Measurements from ENCODE around the gene HTR1D.
"Not testable (repeated sequence)": the region's sequence is repeated elsewhere in the genome, so short reads cannot be mapped to it uniquely, and the experiment has no call there.

HTR1D gene, protein sequence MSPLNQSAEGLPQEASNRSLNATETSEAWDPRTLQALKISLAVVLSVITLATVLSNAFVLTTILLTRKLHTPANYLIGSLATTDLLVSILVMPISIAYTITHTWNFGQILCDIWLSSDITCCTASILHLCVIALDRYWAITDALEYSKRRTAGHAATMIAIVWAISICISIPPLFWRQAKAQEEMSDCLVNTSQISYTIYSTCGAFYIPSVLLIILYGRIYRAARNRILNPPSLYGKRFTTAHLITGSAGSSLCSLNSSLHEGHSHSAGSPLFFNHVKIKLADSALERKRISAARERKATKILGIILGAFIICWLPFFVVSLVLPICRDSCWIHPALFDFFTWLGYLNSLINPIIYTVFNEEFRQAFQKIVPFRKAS

DNA sequence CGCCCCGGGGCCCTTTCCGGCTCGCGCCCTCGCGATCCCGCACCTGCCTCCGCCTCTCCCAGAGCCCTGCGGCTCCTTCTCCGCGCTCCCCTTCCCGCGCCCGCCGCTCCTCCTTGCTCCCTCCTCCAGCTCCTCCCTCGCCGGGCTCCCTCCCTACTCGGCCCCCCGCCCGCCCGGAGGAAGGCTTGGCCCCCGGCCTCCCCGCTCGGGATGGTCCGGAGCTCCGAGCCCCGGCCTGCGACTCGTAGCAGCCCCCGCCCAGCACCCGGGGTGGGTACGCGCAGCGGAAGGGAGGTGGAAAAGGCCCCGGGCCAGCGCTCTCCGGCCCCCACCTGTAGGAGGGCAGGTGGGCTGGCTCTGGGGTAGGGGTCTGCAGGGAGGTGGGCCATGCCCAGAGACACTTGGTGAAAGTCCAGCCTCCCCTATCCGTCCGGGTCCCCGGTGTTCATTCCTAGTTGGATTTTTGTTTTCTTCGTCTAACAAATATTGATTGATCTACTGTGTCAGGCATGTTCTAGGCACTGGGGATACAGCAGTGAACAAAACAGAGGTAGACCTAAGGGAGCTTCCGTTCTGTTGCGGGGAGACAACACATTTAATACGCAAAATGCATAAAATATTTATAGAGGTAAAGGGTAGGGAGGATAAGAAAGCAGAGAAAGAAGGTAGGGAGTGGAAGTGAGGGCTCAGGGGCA is at the start of gene HTR1D:
Gene HTR1D (minus strand): TSS at position 82 of the 695 bp plus-strand sequence. CDS start 23,283 bp downstream, outside the sequence.
- DNase-seq, result peak; percentile 20
- ATAC-seq, result peak; percentile 30

DNA sequence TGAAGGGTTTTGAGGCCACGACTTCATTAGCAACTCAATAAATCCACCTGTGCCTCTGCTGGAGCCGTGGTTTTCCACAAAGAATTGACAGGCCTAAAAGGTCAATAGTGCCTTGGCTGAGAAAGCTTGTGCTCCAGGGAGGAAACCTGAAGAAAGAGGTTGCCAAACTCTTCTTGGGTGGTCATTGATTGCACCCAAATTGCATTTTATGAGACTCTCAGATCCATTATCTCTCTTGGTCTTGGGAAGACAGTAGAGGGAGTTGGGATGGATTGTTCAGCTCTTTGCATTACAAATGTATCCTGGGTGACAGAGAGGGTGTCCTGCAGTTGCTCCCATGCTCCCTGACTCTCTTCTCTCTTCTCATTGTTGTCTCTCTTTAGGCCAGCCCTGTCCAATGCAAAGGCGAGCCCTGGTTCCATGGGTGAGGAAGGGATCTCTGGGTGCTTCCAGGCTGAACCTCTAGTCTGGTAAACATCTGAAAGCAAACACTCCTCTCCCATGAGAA is 46.1 kb upstream of the HTR1D start:
- no peak for ATAC-seq
- no peak for DNase-seq

DNA sequence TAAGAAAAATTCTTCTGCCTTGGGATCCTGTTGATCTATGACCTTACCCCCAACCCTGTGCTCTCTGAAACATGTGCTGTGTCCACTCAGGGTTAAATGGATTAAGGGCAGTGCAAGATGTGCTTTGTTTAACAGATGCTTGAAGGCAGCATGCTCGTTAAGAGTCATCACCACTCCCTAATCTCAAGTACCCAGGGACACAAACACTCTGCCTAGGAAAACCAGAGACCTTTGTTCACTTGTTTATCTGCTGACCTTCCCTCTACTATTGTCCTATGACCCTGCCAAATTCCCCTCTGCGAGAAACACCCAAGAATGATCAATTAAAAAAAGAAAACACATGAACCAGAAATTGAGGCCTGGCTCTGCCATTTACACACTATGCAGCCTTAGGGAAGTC is 40.8 kb upstream of the HTR1D start:
- not testable (repeated sequence) for DNase-seq, ATAC-seq

DNA sequence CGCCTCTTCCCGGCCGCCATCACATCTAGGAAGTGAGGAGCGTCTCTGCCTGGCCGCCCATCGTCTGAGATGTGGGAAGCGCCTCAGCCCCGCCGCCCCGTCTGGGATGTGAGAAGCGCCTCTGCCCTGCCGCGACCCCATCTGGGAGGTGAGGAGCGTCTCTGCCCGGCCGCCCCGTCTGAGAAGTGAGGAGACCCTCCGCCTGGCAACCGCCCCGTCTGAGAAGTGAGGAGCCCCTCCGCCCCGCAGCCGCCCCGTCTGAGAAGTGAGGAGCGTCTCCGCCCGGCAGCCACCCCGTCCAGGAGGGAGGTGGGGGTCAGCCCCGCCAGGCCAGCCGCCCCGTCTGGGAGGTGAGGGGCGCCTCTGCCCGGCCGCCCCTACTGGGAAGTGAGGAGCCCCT is 40.1 kb upstream of the HTR1D start:
- not testable (repeated sequence) for ATAC-seq, DNase-seq

DNA sequence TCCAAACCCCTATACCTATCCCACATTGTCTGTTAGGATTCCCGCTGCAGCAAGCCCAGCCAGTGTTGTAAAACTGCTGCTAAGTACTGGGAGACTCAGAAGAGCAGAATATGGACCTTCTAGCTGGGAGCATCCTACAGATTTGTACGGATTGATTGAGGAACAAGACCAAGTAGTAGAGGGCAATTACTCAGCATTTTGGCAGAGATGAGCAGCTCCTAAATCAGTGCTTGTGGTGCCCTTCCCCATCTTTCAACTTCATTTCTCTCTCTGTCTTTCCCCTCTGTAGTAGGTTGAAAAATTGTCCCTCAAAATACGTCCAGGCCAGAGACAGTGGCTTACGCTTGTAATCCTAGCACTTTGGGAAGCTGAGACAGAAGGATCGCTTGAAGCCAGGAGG is 37.3 kb upstream of the HTR1D start:
- no peak for ATAC-seq
- no peak for DNase-seq

DNA sequence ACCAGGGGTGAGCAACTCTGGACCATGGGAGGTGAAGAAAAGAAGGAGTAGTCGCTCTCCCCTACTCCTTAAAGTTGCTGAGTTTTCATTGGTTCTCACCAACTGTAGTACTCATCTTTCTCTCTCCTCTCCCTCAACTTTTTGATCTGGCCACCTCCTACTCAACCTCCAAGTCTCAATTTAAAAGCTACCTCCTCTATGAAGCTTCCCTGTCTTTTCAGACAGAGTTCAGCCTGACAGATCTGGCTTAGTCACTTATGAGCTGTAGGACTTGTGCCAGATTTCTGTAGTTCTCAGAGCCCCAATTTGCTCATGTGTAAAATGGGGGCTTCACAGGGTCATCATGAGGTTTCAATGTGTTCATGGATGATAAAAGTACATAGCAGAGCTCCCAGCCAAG is 34.5 kb upstream of the HTR1D start:
- DNase-seq, result no peak
- no peak for ATAC-seq

DNA sequence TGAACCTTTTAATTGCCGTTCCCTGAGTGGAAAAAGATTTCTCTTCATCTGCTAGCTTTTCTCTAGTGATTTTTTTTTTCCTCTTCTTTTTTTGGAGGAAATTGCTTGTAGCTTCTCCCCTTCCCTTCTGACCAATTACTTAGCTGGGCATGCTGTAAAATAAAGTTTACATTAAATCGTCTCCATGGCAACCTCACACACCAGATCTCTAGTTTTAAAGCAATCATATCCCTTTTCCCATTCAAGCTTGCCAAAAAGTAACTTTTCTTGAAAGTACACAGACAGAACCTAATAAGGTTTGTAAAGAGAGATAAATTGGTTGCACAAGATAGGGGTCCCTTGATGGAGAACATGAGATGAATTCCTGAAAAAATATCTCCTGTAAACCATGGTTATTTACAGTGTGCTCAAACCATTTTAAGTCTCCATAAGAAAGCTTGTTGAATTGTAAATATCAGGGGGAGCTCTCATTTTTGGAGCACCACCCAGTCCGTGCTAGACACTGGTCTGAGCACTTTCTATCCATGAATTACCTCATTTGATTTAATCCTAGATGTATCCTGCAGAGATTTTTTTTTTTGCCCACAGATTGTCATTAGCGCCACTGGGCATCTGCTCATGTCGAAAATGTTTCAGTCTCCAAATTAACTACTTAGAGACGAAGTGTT is 32.6 kb upstream of the HTR1D start:
- DNase-seq (no peak), ATAC-seq (no peak)

DNA sequence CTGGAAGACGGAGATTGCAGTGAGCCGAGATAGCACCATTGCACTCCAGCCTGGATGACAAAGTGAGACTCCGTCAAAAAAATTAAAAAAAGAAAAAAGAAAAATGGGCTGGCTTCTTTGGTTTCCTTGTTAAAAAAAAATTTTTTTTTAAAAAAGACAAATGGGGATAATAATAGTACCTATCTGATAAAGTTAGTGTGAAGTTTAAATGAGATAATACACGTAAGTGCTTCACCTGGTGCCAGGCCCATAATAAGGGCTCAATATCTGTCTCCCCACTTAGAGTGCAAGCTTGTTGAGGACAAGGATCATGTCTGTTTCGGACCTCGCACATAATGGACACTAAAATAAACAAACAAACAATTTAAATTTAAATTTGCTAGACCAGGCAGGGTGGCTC is 30.0 kb upstream of the HTR1D start:
- ATAC-seq (no peak), DNase-seq (no peak)

DNA sequence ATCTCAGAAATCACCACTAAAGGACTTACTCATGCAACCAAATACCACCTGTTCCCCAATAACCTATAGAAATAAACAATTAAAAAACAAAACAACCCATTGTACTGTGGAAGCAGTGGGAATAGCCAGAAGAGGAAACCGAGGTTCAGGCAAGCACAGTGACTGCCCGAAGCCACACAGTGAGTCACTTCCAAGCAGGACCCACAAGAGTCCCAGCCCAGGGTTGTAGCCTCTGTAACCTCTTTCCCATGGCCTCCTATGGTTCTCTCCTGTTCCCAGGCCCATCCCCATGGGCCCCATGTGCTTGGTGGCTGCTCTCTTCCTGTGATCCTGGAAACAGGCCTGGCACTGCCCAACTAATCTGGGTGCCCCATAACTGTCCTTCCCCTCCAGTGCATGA is 29.0 kb upstream of the HTR1D start:
- ATAC-seq (no peak), DNase-seq (no peak)

DNA sequence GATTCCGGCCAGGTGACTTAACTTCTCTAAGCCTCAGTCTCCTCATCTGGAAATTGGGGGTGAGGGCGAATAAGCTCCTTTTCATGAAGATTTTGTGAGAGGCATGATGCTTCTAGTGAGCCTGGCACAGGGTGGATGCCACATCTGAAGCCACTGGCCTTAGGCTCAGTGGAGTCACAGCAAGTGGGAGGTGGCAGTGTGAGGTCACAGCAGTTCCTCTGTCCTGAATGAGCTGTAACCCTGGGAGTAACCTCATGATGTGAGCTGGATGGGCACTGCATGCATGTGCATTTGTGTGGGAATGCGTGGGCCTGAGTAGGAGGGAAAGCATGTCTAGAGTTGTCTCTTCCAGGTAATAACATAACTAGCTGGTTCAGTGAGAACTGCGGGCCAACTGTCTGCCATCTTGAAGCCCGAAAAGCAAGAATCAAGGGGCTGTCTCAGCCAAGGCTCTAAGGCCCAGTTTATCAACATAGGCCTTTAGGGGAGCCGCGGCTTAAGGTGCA is 27.0 kb upstream of the HTR1D start:
- DNase-seq (no peak), ATAC-seq (no peak)

DNA sequence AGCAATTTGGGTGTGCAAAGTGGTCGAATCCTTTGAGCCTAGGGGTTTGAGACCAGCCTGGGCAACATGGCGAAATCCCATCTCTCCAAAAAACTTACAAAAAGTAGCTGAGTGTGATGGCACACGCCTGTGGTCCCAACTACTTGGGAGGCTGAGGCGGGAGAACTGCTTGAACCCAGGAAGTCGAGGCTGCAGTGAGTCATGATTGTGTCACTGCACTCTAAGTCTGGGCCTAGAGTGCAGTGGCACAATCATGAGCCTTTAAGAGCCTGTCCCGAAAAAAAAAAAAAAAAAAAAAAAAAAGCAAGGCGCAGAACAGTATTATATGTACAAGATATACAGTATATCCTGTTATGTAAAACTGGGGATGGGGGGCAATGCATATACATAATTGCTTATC is 25.1 kb upstream of the HTR1D start:
- DNase-seq, result no peak
- no peak for ATAC-seq

DNA sequence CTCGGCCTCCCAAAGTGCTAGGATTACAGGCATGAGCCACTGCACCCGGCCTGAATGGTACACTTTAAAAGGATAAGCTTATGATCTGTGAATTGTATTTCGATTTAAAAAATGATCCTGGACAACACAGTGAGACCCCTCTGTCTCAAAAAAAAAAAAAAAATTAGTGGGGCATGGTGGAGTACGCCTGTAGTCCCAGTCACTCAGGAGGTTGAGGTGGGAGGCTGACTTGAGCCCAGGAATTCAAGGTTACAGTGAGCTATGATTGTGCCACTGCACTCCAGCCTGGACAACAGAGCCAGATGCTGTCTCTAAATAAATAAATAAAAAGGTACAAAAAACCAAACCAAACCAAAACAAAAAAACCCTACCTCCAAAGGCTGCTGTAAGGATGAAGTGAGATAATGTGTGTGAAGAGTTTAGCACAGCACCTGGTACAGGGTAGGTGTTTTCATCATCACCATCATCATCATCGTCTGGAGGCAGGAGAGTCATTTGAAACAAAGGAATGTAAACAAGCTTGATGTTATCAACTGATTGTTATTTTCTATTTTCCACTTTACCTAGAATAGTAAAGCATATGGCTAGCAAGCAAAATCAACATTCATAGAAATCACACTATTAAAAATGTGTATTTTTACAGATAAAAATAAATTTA is 22.5 kb upstream of the HTR1D start:
- ATAC-seq, result no peak
- no peak for DNase-seq

DNA sequence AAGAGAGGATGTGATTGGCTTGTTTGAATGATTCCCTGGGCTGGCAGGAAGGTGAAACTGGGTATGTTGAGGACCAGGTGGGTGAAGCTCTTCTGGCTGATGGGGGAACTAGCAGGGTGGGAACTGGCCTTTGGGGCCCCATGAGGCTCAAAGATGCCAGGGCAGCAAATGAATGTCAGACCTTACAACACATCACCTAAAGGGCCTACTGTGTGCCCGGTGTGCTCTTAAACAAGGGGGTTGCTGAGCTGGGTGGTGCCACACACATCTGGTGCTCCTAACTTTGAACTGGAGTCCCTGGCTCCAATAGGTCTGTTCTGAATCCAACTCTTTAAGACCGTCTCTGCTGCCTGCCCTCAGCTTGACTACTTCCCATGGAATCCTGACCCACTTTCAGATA is 21.3 kb upstream of the HTR1D start:
- ATAC-seq (no peak), DNase-seq (no peak)

DNA sequence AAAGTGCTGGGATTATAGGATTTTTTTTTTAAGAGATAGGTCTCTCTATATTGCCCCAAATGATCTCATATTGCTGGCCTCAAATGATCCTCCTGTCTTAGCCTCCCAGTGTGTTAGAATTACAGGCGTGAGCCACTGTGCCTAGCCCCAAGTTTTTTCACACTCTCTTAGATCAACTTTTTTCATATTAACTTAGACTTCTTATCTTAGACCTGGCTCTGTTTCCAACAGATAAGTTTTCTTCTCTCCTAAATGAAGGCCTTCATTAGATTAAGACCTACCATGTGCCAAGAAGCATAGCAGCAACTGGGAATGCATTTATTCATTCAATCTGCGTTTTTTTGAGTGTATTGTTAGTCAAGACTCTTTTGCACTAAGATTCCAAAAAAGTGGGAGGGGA is 20.2 kb upstream of the HTR1D start:
- no peak for DNase-seq
- ATAC-seq, result no peak

DNA sequence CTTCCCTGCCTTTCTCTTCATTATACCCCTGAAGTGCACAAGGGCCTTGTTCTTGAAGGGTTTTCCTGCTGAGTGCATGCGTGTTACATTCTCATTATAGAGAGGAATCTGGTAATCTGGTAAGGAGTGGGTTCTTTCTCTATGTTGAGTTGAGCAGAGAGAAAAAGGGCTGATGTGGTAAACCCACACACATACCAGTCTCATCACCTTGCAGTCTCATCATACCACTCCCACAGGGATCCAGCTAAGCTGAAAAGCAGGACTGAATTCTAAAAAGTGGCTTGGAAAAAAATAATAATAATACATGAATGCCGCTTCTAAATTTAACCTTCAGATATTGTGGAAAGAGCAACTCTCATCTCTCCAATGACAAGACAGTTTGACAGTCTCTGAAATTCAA is 10.5 kb upstream of the HTR1D start:
- DNase-seq, result no peak

DNA sequence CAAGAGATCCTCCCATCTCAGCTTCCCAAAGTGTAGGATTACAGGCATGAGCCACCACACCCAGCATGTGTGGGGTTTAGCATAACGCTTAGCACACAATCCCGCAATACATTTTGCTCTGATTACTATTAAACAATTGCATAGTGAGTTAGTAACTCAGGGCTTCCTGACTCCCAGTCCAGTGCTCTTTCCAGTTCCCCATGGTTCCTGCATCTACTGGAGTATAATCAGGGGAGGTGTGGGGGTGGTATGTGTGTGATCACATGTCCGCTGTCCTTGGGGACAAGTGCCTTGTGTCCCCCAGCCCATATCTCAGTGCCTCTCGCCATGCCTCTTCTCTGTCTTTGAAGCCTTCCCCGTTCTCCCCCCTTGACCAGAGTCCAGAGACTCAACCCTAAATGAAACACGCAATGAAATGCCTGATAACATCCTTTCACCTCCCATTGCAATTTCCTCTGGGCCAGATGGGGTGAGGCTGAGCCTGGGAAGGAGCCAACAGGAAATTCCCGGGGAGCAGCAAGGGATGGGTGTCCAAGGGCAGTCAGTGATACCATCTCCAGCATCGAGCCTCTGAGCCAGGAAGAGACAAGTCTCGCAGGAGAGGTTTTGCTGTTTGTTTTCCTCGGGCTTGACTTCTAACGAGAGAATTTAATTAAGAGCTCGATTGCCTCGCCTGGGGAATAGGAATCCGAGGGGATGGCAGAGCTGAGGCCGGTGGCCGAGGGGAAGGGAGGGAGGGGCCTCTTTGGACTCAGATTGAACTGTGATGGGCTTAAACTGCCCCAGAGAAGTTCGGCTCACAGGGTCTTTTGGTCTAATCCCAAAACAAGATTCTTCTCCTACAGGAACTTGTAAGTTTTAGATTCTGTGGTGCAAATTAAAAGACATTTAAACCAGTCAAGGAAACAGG is 7.7 kb upstream of the HTR1D start:
- ATAC-seq (no peak), DNase-seq (no peak)

More for the DNA sequence above, 10.5 kb upstream of the HTR1D start:
- ATAC-seq, result no peak

DNA sequence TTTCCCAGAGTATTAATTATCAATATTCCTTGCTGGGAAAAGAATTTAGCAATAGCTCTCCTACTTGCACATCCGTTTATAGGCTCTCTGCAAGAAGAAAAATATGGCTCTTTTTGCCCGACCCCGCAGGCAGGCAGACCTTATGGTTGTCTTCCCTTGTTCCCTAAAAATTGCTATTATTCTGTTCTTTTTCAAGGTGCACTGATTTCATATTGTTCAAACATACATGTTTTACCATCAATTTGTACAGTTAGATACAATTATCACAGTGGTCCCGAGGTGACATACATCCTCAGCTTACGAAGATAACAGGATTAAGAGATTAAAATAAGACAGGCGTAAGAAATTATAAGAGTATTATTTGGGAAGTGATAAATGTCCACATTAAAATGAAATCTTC is 6.7 kb upstream of the HTR1D start:
- not testable (repeated sequence) for ATAC-seq, DNase-seq

DNA sequence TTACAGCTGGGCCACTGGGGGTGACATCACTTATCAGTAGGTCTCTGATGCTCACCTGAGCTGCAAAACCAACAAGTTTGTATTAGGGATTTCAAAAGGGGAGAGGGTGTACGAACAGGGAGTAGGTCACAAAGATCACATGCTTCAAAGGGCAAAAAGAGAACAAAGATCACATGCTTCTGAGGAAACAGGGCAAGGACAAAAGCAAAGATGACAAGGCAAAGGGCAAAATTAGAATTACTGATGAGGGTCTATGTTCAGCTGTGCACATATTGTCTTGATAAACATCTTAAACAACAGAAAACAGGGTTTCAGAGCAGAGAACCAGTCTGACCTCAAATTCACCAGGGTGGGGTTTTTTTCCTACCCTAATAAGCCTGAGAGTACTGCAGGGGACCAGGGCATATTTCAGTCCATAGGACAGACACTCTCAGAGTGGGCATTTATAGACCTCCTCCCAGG is 6.2 kb upstream of the HTR1D start:
- not testable (repeated sequence) for DNase-seq, ATAC-seq

DNA sequence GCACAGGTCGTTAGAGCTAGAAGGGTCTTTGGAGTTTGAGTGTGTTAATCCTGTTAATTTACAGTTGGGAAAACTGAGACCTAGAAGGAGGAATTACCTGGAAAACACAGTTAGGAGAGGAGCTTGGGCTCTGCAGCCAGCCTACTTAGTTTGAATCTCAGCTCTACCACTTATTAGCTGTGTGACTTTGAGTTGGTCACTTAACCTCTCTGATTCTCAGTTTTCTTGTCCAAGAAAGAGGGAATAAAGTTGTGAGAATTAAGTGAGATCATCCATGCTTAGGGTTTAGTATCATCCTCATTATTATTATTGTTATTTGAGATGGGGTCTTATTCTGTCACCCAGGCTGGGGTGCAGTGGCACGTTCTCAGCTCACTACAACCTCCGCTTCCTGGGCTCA is 5.4 kb upstream of the HTR1D start:
- no peak for ATAC-seq
- no peak for DNase-seq

DNA sequence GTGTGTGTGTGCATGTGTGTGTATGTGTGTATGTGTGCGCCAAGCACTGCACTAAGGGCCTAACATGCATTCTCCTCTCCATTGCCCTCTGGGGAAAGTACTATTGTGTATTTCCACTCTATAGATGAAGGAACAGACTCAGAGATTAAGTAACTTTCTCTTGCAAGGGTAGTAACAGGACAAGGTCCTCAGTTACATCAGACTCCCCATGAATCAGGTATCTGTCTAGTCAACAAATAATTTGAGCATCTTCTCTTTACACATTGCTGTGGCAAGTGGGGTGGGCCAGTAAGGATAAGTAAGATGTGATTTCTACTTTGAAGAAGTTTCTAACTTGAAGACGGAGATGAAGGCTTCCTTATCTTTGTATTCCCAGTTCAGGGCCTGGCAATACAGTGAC is 5.0 kb upstream of the HTR1D start:
- no peak for ATAC-seq
- no peak for DNase-seq

DNA sequence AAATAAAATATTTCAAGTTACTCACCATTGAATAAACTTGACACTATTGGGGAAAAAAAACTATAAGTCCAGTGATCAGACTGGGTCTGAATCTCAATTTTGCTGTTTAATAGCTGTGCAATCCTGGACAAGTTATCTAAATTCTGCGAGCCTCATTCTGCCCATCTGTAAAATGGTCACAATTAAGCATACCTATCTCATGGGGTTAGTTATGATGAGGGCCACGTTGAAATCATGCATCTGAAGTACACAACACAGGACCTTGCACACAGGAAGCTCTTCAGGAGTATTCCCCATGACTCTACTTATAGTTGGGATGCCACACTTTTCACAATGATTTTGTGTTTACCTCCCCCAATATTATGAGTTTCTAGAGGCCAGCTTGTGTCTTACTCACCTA is 3.8 kb upstream of the HTR1D start:
- no peak for ATAC-seq
- no peak for DNase-seq

Measured in stimulated activated naive CD8-positive, alpha-beta T cell treated with anti-CD3 and anti-CD28 coated beads, Interleukin-15, Interleukin-2, amounts not matched to agents 100 U/mL and 50 U/mL, for 24 hours (primary cell).